MM.1S (cell line): ENCODE data around the gene CCNK.

Experiments used
- DNase-seq: peaks from one replicate; pipeline ENCODE4 v3.0.0-alpha.2; 2015
- H2AFZ ChIP-seq: fragments of 300-600 bp; sonication (generic); 2 replicates; pipeline ENCODE4 v1.6.0; 2016; ENCODE audit warnings: antibody characterized with exemption, low read length
- H3F3A ChIP-seq: fragments of 300-600 bp; sonication (generic); 2 replicates; pipeline ENCODE4 v1.6.1; 2016; ENCODE audit warnings: mild to moderate bottlenecking, antibody characterized with exemption, low read length, moderate library complexity, mixed read lengths; ENCODE audit not compliant: insufficient read depth
- H3K27ac ChIP-seq: fragments of 300-600 bp; sonication (generic); 2 replicates; pipeline ENCODE4 v1.5.1; 2016; ENCODE audit warnings: mild to moderate bottlenecking, low read length
- H3K27me3 ChIP-seq: fragments of 300-600 bp; sonication (generic); replicated peaks from 2 replicates; pipeline ENCODE4 v1.6.0; 2016; ENCODE audit warnings: low read length; ENCODE audit not compliant: insufficient read depth
- H3K36me3 ChIP-seq: fragments of 300-600 bp; sonication (generic); replicated peaks from 2 replicates; pipeline ENCODE4 v1.6.1; 2016; ENCODE audit warnings: mild to moderate bottlenecking, low read length, mixed read lengths; ENCODE audit not compliant: insufficient read depth
- H3K4me1 ChIP-seq: fragments of 300-600 bp; sonication (generic); 2 replicates; pipeline ENCODE4 v1.6.1; 2016; ENCODE audit warnings: low read length, mixed read lengths
- H3K4me2 ChIP-seq: fragments of 300-600 bp; sonication (generic); 2 replicates; pipeline ENCODE4 v1.6.0; 2016; ENCODE audit warnings: low read depth, low read length
- H3K4me3 ChIP-seq: fragments of 300-600 bp; sonication (generic); 2 replicates; pipeline ENCODE4 v1.5.1; 2016; ENCODE audit warnings: low read length, mixed read lengths
- H3K79me2 ChIP-seq: fragments of 300-600 bp; sonication (generic); 2 replicates; pipeline ENCODE4 v1.6.1; 2016; ENCODE audit warnings: mixed run types, low read length, mixed read lengths
- H3K9ac ChIP-seq: fragments of 300-600 bp; sonication (generic); 2 replicates; pipeline ENCODE4 v1.6.1; 2016; ENCODE audit warnings: low read length, mixed read lengths
- H3K9me2 ChIP-seq: fragments of 300-600 bp; sonication (generic); replicated peaks from 2 replicates; pipeline ENCODE4 v1.6.1; 2016; ENCODE audit warnings: mild to moderate bottlenecking, low read length, mixed read lengths; ENCODE audit not compliant: insufficient read depth
- H3K9me3 ChIP-seq: fragments of 300-600 bp; sonication (generic); replicated peaks from 2 replicates; pipeline ENCODE4 v1.6.1; 2016; ENCODE audit warnings: mild to moderate bottlenecking, low read length, mixed read lengths; ENCODE audit not compliant: insufficient read depth
- H4K20me1 ChIP-seq: fragments of 300-600 bp; sonication (generic); 2 replicates; pipeline ENCODE4 v1.6.1; 2016; ENCODE audit warnings: mild to moderate bottlenecking, low read length, moderate library complexity, mixed read lengths; ENCODE audit not compliant: insufficient read depth
- EZH2 ChIP-seq: fragments of 300-600 bp; sonication (generic); optimal IDR thresholded peaks from 2 replicates; pipeline ENCODE3; 2017; ENCODE audit warnings: low read depth, mild to moderate bottlenecking, antibody characterized with exemption, low read length, mixed read lengths
- EZH2phosphoT487 ChIP-seq: fragments of 300-600 bp; sonication (generic); IDR thresholded peaks from 2 replicates; pipeline ENCODE4 v1.6.1; 2018; ENCODE audit warnings: antibody characterized with exemption, low read length
- TF ChIP-seq, protein P1 (sequence below): fragments of 300-600 bp; sonication (generic); IDR thresholded peaks from 2 replicates; pipeline ENCODE4 v1.5.1; 2016; ENCODE audit warnings: antibody characterized with exemption, low read length, mixed read lengths

The CCNK gene

DNA sequence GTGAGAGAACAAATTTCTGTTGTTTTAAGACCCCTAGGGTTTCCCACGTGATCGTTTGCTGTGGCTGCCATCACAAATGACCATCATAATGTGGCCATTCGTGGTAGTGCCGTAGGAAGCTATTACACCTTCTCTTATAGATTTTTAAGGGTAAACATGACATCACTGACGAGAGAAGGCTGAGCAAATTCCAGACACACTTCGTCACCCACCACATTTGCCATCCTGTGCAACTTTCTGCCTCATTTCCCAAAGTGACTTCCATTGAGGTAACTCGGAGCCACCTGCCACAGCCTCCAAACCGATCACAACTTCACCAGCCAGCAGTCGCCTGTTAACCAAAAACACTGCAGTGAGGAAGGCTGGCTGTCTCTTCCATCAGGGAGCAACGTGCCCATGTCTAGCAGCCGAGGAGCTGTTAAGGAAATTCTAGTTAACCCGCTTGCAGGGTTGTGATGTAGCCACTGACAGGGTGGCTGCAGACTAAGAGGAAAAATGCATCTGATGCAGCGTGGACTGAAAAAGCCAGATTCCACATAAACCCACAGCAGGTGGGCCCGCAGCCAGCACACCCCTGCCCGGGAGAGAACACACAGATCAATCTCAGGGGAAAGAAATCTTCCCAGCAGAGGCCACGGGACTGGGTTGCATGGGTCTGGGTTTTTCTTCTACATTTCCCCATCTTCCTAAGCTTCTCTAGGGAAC, 78.2 kb downstream of the CCNK start:
- Histone ChIP-seq H3K27ac (no peak overlapping the region), H2AFZ (no peak overlapping the region), H3K4me1 (no peaks in the 10 kb centered on the region), H3K27me3 (no peaks in the 10 kb centered on the region), H3K79me2 (no peaks in the 10 kb centered on the region), H3K9me2 (no peaks in the 10 kb centered on the region), H3F3A (no peaks in the 10 kb centered on the region), H3K4me2 (no peak overlapping the region), H3K9ac (no peak overlapping the region), H3K4me3 (no peak overlapping the region), H3K9me3 (no peaks in the 10 kb centered on the region), H3K36me3 (no peaks in the 10 kb centered on the region), H4K20me1 (no peaks in the 10 kb centered on the region)
- no peak for DNase-seq
- TF ChIP-seq, protein P1, sequence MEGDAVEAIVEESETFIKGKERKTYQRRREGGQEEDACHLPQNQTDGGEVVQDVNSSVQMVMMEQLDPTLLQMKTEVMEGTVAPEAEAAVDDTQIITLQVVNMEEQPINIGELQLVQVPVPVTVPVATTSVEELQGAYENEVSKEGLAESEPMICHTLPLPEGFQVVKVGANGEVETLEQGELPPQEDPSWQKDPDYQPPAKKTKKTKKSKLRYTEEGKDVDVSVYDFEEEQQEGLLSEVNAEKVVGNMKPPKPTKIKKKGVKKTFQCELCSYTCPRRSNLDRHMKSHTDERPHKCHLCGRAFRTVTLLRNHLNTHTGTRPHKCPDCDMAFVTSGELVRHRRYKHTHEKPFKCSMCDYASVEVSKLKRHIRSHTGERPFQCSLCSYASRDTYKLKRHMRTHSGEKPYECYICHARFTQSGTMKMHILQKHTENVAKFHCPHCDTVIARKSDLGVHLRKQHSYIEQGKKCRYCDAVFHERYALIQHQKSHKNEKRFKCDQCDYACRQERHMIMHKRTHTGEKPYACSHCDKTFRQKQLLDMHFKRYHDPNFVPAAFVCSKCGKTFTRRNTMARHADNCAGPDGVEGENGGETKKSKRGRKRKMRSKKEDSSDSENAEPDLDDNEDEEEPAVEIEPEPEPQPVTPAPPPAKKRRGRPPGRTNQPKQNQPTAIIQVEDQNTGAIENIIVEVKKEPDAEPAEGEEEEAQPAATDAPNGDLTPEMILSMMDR: no peak
- TF ChIP-seq EZH2 (no peak), EZH2phosphoT487 (no peak)

DNA sequence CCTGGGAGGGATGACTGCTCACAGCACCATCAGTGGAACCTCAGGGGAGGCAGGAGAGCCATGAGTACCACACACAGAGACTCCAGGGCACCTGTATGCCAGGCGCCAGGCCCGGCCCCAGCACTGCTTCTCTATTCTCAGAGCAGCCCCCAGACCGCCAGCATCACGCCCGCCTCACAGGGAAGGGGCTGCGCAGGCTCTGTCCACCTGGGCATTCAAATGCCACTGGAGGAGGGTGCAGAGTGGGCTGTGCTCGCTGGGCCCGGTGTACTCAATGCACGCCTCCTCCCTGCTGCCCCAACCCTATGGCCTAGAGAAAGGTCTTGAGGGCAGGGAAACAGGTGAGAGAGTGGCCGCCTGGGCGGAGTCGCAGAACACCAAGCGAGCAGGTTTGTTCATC, 79.2 kb downstream of the CCNK start:
- Histone ChIP-seq H3K9me3 (no peaks in the 10 kb centered on the region), H2AFZ (no peak overlapping the region), H3K27me3 (no peaks in the 10 kb centered on the region), H3K4me3 (no peak overlapping the region), H3K36me3 (no peaks in the 10 kb centered on the region), H3F3A (no peaks in the 10 kb centered on the region), H4K20me1 (no peaks in the 10 kb centered on the region), H3K27ac (no peak overlapping the region), H3K79me2 (no peaks in the 10 kb centered on the region), H3K9me2 (no peaks in the 10 kb centered on the region), H3K4me1 (no peaks in the 10 kb centered on the region), H3K9ac (no peak overlapping the region), H3K4me2 (no peak overlapping the region)
- no peak for TF ChIP-seq EZH2
- DNase-seq: no peak

DNA sequence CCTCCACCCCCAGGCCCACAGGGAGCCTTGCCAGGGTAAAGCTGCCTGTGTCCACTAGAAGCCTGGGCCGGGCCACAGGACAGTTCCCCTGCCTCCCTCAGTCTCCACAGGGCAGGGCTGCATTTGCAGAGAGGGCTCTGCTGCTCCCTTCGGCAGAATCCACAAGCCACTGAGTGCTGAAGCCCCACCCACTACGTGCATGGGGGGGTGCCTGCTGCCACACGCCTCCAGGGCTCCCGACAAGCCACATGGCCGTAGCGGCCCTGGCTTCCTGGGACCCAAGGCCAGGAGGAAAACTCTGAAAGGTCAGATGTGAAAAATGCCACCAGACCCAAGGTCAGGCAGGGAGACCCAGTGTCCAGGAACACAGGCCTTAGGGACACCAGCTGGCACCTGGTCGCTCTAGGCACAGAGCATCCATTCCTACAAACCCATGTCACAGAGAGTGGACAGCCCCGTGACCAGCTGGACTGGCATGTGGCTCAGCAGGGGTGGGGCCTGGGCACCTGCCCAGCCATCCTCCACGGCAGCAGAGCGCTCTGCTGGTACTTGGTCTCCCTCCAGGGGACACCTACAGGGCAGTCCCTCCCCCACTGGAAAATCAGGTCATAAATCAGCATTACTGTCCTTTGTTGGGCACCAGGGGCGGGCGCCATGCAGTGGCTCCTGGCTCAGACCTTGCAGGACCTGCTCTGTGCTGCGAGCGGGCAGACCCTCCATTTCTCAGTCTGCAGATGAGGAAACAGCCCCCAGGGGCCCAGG, 79.9 kb downstream of the CCNK start:
- no peaks in the 10 kb centered on the region for H3K27me3 ChIP-seq
- no peaks in the 10 kb centered on the region for H3K4me1 ChIP-seq
- TF ChIP-seq, protein P1: no peak
- no peak for TF ChIP-seq EZH2phosphoT487
- no peaks in the 10 kb centered on the region for H3K79me2 ChIP-seq
- H3K9ac ChIP-seq: no peak overlapping the region
- H3K9me2 ChIP-seq: no peaks in the 10 kb centered on the region
- no peaks in the 10 kb centered on the region for H3K9me3 ChIP-seq
- DNase-seq: no peak
- H3K36me3 ChIP-seq: no peaks in the 10 kb centered on the region
- no peak overlapping the region for H3K4me2 ChIP-seq
- H3K4me3 ChIP-seq: no peak overlapping the region
- H2AFZ ChIP-seq: no peak overlapping the region
- no peaks in the 10 kb centered on the region for H4K20me1 ChIP-seq
- no peaks in the 10 kb centered on the region for H3F3A ChIP-seq
- no peak overlapping the region for H3K27ac ChIP-seq

DNA sequence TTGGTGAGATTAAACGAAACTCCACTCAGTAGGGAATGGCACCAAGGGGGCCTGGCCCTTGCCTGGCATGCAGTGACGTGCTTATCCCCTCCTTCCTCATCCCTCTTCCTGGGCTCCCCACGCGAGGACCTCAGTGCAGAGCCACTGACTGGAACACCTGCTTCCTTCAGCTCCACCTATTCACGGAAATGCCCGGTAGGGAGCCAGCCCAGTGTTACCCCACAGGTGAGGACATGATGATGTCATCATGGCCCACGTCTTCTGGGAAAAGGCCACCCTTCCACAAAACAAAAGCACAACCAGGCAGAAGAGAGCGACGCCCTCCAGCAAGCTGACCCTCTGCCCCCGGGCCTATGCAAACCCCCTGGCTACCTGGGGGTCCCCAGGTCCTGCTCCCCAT, 80.7 kb downstream of the CCNK start:
- H3K9me3 ChIP-seq: no peaks in the 10 kb centered on the region
- no peaks in the 10 kb centered on the region for H4K20me1 ChIP-seq
- H3K4me3 ChIP-seq: no peak overlapping the region
- no peaks in the 10 kb centered on the region for H3F3A ChIP-seq
- H3K27me3 ChIP-seq: no peaks in the 10 kb centered on the region
- no peaks in the 10 kb centered on the region for H3K36me3 ChIP-seq
- no peak overlapping the region for H3K4me2 ChIP-seq
- TF ChIP-seq EZH2: no peak
- TF ChIP-seq EZH2phosphoT487: no peak
- TF ChIP-seq, protein P1: no peak
- no peak overlapping the region for H3K27ac ChIP-seq
- DNase-seq: no peak
- H3K9ac ChIP-seq: no peak overlapping the region
- H3K79me2 ChIP-seq: no peaks in the 10 kb centered on the region
- no peaks in the 10 kb centered on the region for H3K4me1 ChIP-seq
- no peak overlapping the region for H2AFZ ChIP-seq
- no peaks in the 10 kb centered on the region for H3K9me2 ChIP-seq
